Tibial nerve (tissue), 4 donors: ENCODE results near the gene ACY1. TPM values are rescaled to one million over a fixed set of nuclear protein-coding genes. Genes with fewer than 3 reads are reported as not detected.
A peak's percentile ranks its signal among the peaks of the same experiment; 100 is the strongest.
"Not testable (repeated sequence)": the region's sequence is repeated elsewhere in the genome, so short reads cannot be mapped to it uniquely, and the experiment has no call there.

ENCODE experiments used
- DNase-seq, 2 donors: peaks; one replicate each; pipeline ENCODE4 v3.0.0-alpha.2; 2019; ENCODE audit warnings: low spot score in 2 of 2
- H3K27ac ChIP-seq, 4 donors: fragments of 200-600 bp; sonication (generic) in 3 of 4; one replicate each; pipeline ENCODE4 v1.5.1; 2017 to 2019; ENCODE audit warnings: mild to moderate bottlenecking in 1 of 4
- H3K27me3 ChIP-seq, 2 donors: fragments of 200-600 bp; sonication (generic) in 1 of 2; one replicate each; pipeline versions ENCODE4 v1.5.1 to v1.6.0; 2017 to 2019
- H3K36me3 ChIP-seq, 3 donors: fragments of 200-600 bp; sonication (generic); one replicate each; pipeline ENCODE4 v1.5.1; 2018 to 2019
- H3K4me1 ChIP-seq, 4 donors: fragments of 200-600 bp; sonication (generic) in 3 of 4; one replicate each; pipeline ENCODE4 v1.5.1; 2017 to 2019
- H3K4me3 ChIP-seq, 4 donors: fragments of 200-600 bp; sonication (generic) in 3 of 4; one replicate each; pipeline ENCODE4 v1.5.1; 2017 to 2019; ENCODE audit warnings: mild to moderate bottlenecking in 1 of 4, moderate library complexity in 1 of 4
- H3K9me3 ChIP-seq, 4 donors: fragments of 200-600 bp; sonication (generic) in 3 of 4; one replicate each; pipeline ENCODE4 v1.5.1; 2017 to 2019
- CTCF ChIP-seq, 5 experiments: fragments of 200-600 bp in 3 of 5; fragments of 450-650 bp in 2 of 5; sonication (generic) in 3 of 5; IDR thresholded peaks; one replicate each; pipeline ENCODE4 v1.5.1; 2016 to 2019; ENCODE audit warnings: antibody characterized with exemption in 5 of 5, mild to moderate bottlenecking in 3 of 5, moderate library complexity in 2 of 5
- EP300 ChIP-seq, 2 donors: sonication (generic); formaldehyde crosslinking; IDR thresholded peaks; one replicate each; pipeline ENCODE4 v1.6.1; 2017; ENCODE audit warnings: antibody characterized with exemption in 2 of 2, mild to moderate bottlenecking in 1 of 2
- POLR2A ChIP-seq, 2 donors: fragments of 450-650 bp; IDR thresholded peaks; one replicate each; pipeline ENCODE4 v1.6.1; 2017; ENCODE audit warnings: antibody characterized with exemption in 2 of 2, mild to moderate bottlenecking in 2 of 2, moderate library complexity in 2 of 2
- WGBS, 2 donors: methylation state at CpG; one replicate each; pipeline ENCODE4 v1.1.5; 2018; 5-methylcytosine and 5-hydroxymethylcytosine counted together
- total RNA-seq, 4 donors: library from RNA; depleted of rRNA; stranded (reverse); fragments of >200 nt; gene quantifications; one replicate each; pipeline ENCODE4 v1.1.0, GENCODE V29; 2016

ACY1 gene
- total RNA-seq, 4 donors from 2014 or later, result 32.2 to 61.0 (median 45.6) TPM

- no peak overlapping the region for H3K27ac ChIP-seq
- no peaks in the 10 kb centered on the region for H3K27me3 ChIP-seq
- peaks cover 0 to 17% (median 6%) of the 10 kb centered on the region in 4 donors for H3K4me1 ChIP-seq
- H3K4me3 ChIP-seq, result no peak overlapping the region
- H3K9me3 ChIP-seq, result no peaks in the 10 kb centered on the region
- TF ChIP-seq POLR2A (IDR thresholded peaks at IDR 0.05), result no peak
- no peak for TF ChIP-seq CTCF (IDR thresholded peaks at IDR 0.05)
- TF ChIP-seq EP300 (IDR thresholded peaks at IDR 0.05), result no peak
- no peak for DNase-seq
- no peaks in the 10 kb centered on the region for H3K36me3 ChIP-seq
- 81 to 89% methylated on average over 10 of the region's 10 CpGs for WGBS, 2 donors
These were observed 48.6 kb downstream of the ACY1 start for GRCh38 chr3:52031896-52032295.

- no peak for TF ChIP-seq CTCF (IDR thresholded peaks at IDR 0.05)
- TF ChIP-seq POLR2A (IDR thresholded peaks at IDR 0.05), result no peak
- no peak for TF ChIP-seq EP300 (IDR thresholded peaks at IDR 0.05)
- H3K4me1 ChIP-seq, result peaks cover 0 to 27% (median 10%) of the 10 kb centered on the region in 4 donors
- 73 to 83% methylated on average over 9 to 11 of the region's 11 CpGs for WGBS, 2 donors
- H3K27me3 ChIP-seq, result no peaks in the 10 kb centered on the region
- H3K27ac ChIP-seq, result peak overlapping the region in 1 of 4 donors; percentile 55
- no peak for DNase-seq
- no peak overlapping the region for H3K4me3 ChIP-seq
- no peaks in the 10 kb centered on the region for H3K36me3 ChIP-seq
- H3K9me3 ChIP-seq, result no peaks in the 10 kb centered on the region
These were observed 49.5 kb downstream of the ACY1 start for GRCh38 chr3:52032702-52033408.

- H3K36me3 ChIP-seq, DNase-seq, H3K4me3 ChIP-seq, H3K27me3 ChIP-seq, H3K9me3 ChIP-seq: not testable (repeated sequence)
- Histone ChIP-seq H3K27ac (peak overlapping the region in 1 of 4 donors; percentile 55), H3K4me1 (peaks cover 0 to 29% (median 16%) of the 10 kb centered on the region in 4 donors)
- WGBS, 2 donors, result 93 to 96% methylated on average over 6 of the region's 6 CpGs
These were observed 50.4 kb downstream of the ACY1 start for GRCh38 chr3:52033748-52034147.

DNA sequence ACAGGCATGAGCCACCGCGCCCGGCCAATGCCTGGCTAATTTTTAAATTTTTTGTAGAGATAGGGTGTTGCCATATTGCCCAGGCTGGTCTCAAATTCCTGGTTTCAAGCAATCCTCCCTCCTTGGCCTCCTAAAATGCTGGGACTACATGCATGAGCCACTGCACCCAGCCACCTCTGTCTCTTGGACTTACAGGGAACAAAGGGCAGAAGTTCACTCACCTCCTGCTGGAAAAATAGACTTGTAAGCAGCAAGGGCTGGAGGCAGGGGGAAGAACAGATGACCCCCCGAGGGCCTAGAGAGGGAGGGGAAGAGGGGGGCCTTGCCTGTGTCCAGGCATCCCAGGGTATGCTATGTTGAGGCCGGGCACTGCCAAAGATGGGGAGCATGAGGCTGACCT is 50.9 kb downstream of the ACY1 start:
- peaks cover 0 to 29% (median 19%) of the 10 kb centered on the region in 4 donors for H3K4me1 ChIP-seq
- TF ChIP-seq EP300 (IDR thresholded peaks at IDR 0.05), result no peak
- no peak for TF ChIP-seq POLR2A (IDR thresholded peaks at IDR 0.05)
- no peak for TF ChIP-seq CTCF (IDR thresholded peaks at IDR 0.05)
- no peak for DNase-seq
- H3K4me3 ChIP-seq, result no peak overlapping the region
- H3K27ac ChIP-seq, result no peak overlapping the region
- no peaks in the 10 kb centered on the region for H3K9me3 ChIP-seq
- no peaks in the 10 kb centered on the region for H3K27me3 ChIP-seq
- 85 to 91% methylated on average over 4 to 5 of the region's 5 CpGs for WGBS, 2 donors
- no peaks in the 10 kb centered on the region for H3K36me3 ChIP-seq

DNA sequence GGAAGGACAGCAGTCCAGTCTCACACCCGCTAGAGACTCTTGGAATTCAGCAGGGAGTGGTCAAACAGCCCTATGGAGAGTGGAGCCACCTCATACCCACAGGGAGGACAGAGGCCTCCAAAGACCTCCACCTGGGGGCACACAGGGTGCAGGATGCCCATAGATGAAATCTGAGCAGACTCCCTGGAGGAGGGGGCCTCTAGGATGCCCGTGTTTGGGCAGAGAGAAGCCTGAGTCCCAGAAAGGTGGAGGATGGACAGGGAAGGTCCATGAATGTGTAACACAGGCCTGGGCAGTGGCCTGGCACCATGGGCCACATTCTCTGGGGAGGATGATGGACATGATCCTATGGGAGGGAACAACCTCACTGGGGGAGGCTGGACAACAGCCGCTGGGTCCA is 51.3 kb downstream of the ACY1 start:
- peaks cover 0 to 30% (median 21%) of the 10 kb centered on the region in 4 donors for H3K4me1 ChIP-seq
- 86 to 92% methylated on average over 3 of the region's 3 CpGs for WGBS, 2 donors

More for the DNA sequence above, 51.3 kb downstream of the ACY1 start:
- TF ChIP-seq CTCF (IDR thresholded peaks at IDR 0.05), result no peak
- no peak for TF ChIP-seq POLR2A (IDR thresholded peaks at IDR 0.05)
- no peak for TF ChIP-seq EP300 (IDR thresholded peaks at IDR 0.05)
- Histone ChIP-seq H3K4me3 (no peak overlapping the region), H3K9me3 (no peaks in the 10 kb centered on the region), H3K27ac (no peak overlapping the region), H3K36me3 (no peaks in the 10 kb centered on the region), H3K27me3 (no peaks in the 10 kb centered on the region)
- no peak for DNase-seq
